Endothelial cell of umbilical vein (primary cell): ENCODE results near the gene RET. TPM values are rescaled to one million over a fixed set of nuclear protein-coding genes. Genes with fewer than 3 reads are reported as not detected.

Experiments used
- BruUV-seq: library from RNA; stranded (reverse); fragments of 400-500 nt; replicated peaks from 2 replicates; lab custom pipeline; 2021; lab: Mats Ljungman, UMichigan
- CTCF ChIA-PET: fragments of 300-600, 350-600 bp; sonication (Branson Sonifier 250); formaldehyde crosslinking; loops from one replicate; lab custom pipeline; 2021; ENCODE audit warnings: antibody characterized with exemption, inconsistent platforms; lab: Charles Lee
- POLR2A ChIA-PET: fragments of 300-600, 350-600 bp; sonication (Branson Sonifier 250); formaldehyde crosslinking; loops from one replicate; lab custom pipeline; 2021; ENCODE audit warnings: antibody characterized with exemption, inconsistent platforms; lab: Charles Lee
- DNase-seq: peaks from one replicate; pipeline ENCODE4 v3.0.0-alpha.2; 2011; ENCODE audit warnings: low read depth, low spot score
- FAIRE-seq: peaks from 2 replicates; lab custom pipeline; 2011; peaks lifted over from hg19 to GRCh38; lab: Jason Lieb, UNC
- H2AFZ ChIP-seq: 2 replicates; pipeline ENCODE4 v1.6.0; 2012; ENCODE audit warnings: low read depth, low read length, control low read depth, inconsistent platforms
- H3K27ac ChIP-seq: 2 replicates; pipeline ENCODE4 v1.5.1; 2011; ENCODE audit warnings: low read depth, mild to moderate bottlenecking, control low read depth, low read length, moderate library complexity; ENCODE audit not compliant: insufficient read depth
- H3K27me3 ChIP-seq, 2 experiments: 2 replicates each; pipeline versions ENCODE4 v1.6.0 to v1.6.1; 2011; ENCODE audit warnings: low read length in 2 of 2, mixed read lengths in 1 of 2; ENCODE audit not compliant: control insufficient read depth in 2 of 2, insufficient read depth in 2 of 2
- H3K36me3 ChIP-seq, 2 experiments: 2 replicates in 1 of 2; 3 replicates in 1 of 2; pipeline ENCODE4 v1.5.1; 2011; ENCODE audit warnings: low read length in 2 of 2, mild to moderate bottlenecking in 1 of 2, moderate library complexity in 1 of 2; ENCODE audit not compliant: control insufficient read depth in 2 of 2, insufficient read depth in 2 of 2; ENCODE audit errors: extremely low read depth in 1 of 2
- H3K4me1 ChIP-seq: 3 replicates; pipeline ENCODE4 v1.5.1; 2011; ENCODE audit warnings: mild to moderate bottlenecking, low read length; ENCODE audit not compliant: control insufficient read depth, insufficient read depth; ENCODE audit errors: extremely low read depth
- H3K4me2 ChIP-seq: 2 replicates; pipeline ENCODE4 v1.6.1; 2011; ENCODE audit warnings: low read length, control low read depth, mixed read lengths; ENCODE audit not compliant: insufficient read depth
- H3K4me3 ChIP-seq, 3 experiments: fragments of 200-600 bp in 1 of 3; sonication (generic), shearing (Covaris generic) in 1 of 3; replicated peaks in 1 of 3; 2 replicates each; pipeline ENCODE4 v1.5.1; 2011 to 2016; ENCODE audit warnings: control low read depth in 3 of 3, low read length in 3 of 3, mild to moderate bottlenecking in 2 of 3, inconsistent platforms in 1 of 3, low read depth in 1 of 3, moderate library complexity in 1 of 3; ENCODE audit not compliant: insufficient read depth in 1 of 3
- H3K79me2 ChIP-seq: 2 replicates; pipeline ENCODE4 v1.6.0; 2012; ENCODE audit warnings: low read length, inconsistent platforms; ENCODE audit not compliant: control insufficient read depth, insufficient read depth
- H3K9ac ChIP-seq: replicated peaks from 2 replicates; pipeline ENCODE3; 2011; ENCODE audit warnings: low read length, control low read depth; ENCODE audit not compliant: insufficient read depth; ENCODE audit errors: extremely low read depth
- H3K9me1 ChIP-seq: replicated peaks from 3 replicates; pipeline ENCODE4 v1.6.0; 2011; ENCODE audit warnings: mild to moderate bottlenecking, low read length; ENCODE audit not compliant: control insufficient read depth, insufficient read depth; ENCODE audit errors: extremely low read depth
- H3K9me3 ChIP-seq: replicated peaks from 2 replicates; pipeline ENCODE4 v1.5.1; 2012; ENCODE audit warnings: low read length, inconsistent platforms; ENCODE audit not compliant: control insufficient read depth, insufficient read depth
- H4K20me1 ChIP-seq: replicated peaks from 2 replicates; pipeline ENCODE3; 2011; ENCODE audit warnings: mild to moderate bottlenecking, low read length; ENCODE audit not compliant: control insufficient read depth, insufficient read depth; ENCODE audit errors: extremely low read depth
- CTCF ChIP-seq, 2 donors: IDR thresholded peaks; 1 replicate in 1 of 2; 2 replicates in 1 of 2; pipeline ENCODE4 v1.5.1; 2011; ENCODE audit warnings: low read length in 2 of 2, mild to moderate bottlenecking in 2 of 2, moderate library complexity in 2 of 2, control low read depth in 1 of 2, inconsistent platforms in 1 of 2, low read depth in 1 of 2; ENCODE audit not compliant: insufficient read depth in 1 of 2; ENCODE audit errors: extremely low read depth in 1 of 2
- EZH2 ChIP-seq: IDR thresholded peaks from 2 replicates; pipeline ENCODE4 v1.6.1; 2012; ENCODE audit warnings: borderline replicate concordance, low read depth, mild to moderate bottlenecking, moderate library complexity, low read length, inconsistent platforms; ENCODE audit not compliant: severe bottlenecking
- FOS ChIP-seq: IDR thresholded peaks from 2 replicates; pipeline ENCODE4 v1.6.1; 2011; ENCODE audit warnings: mild to moderate bottlenecking, low read length, moderate library complexity, borderline replicate concordance; ENCODE audit not compliant: insufficient read depth
- GATA2 ChIP-seq: IDR thresholded peaks from 2 replicates; pipeline ENCODE4 v1.7.0; 2011; ENCODE audit warnings: low read depth, mild to moderate bottlenecking, moderate library complexity, mixed read lengths, low read length; ENCODE audit not compliant: insufficient read length, insufficient read depth
- JUN ChIP-seq: IDR thresholded peaks from 2 replicates; pipeline ENCODE4 v1.6.1; 2011; ENCODE audit warnings: borderline replicate concordance, low read depth; ENCODE audit not compliant: insufficient read length, insufficient read depth
- MAX ChIP-seq: IDR thresholded peaks from 2 replicates; pipeline ENCODE4 v1.6.1; 2011; ENCODE audit not compliant: insufficient read depth, insufficient read length
- MYC ChIP-seq: IDR thresholded peaks from one replicate; pipeline ENCODE4 v1.6.1; 2011; ENCODE audit warnings: mild to moderate bottlenecking, low read depth, low read length
- POLR2A ChIP-seq: IDR thresholded peaks from 2 replicates; pipeline ENCODE4 v1.6.1; 2012; ENCODE audit warnings: low read depth, mild to moderate bottlenecking, control low read depth, low read length
- POLR2AphosphoS5 ChIP-seq: IDR thresholded peaks from 2 replicates; pipeline ENCODE4 v1.6.1; 2012; ENCODE audit warnings: low read depth, mild to moderate bottlenecking, control low read depth, low read length, moderate library complexity; ENCODE audit not compliant: insufficient read depth
- dilution Hi-C: fragments of 300-500 bp; cut with MboI; formaldehyde crosslinking; loops from one replicate; pipeline ENCODE4 v1.15.0; 2019; ENCODE audit warnings: low sequenced_read_pairs; ENCODE audit not compliant: extremely low pct_ligation_motif_present
- intact Hi-C: fragments of 100-400 bp; cut with micrococcal nuclease; formaldehyde crosslinking; loops from one replicate; pipeline ENCODE4 v1.10.0; 2022
- polyA plus RNA-seq, 4 experiments: library from polyadenylated mRNA; depleted of rRNA in 3 of 4; stranded (reverse) in 3 of 4; unstranded in 1 of 4; fragments of >200 nt; gene quantifications; 2 replicates each; pipeline versions ENCODE4 v1.2.1 to v1.2.3, GENCODE V29; 2011 to 2012; ENCODE audit warnings: missing spikeins in 1 of 4
- total RNA-seq: library from RNA; stranded (reverse); gene quantifications from 2 replicates; pipeline ENCODE4 v1.2.3, GENCODE V29; 2021

The RET gene
- total and polyA plus RNA-seq, 2 donors (not counting 3 experiments of a cell fraction or from before 2014, with no cell fraction given): 0.04 to 0.22 TPM

DNA sequence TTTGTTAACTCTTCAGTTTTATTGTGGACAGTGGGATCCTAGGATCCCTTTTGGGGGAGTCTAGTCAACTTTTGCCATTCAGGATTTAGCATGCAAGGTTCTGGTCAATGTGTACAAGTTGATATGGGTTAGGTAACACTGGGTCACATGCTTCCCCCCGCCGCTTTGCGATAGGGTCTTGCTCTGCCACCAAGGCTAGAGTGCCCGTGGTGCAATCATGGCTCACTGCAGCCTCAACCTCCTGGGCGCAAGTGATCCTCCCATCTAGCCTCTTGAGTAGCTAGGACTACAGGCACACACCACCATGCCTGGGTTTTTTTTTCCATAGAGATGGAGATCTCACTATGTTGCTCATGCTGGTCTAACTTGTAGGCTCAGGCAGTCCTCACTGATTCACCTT lies 58.2 kb downstream of the RET start:
- no peaks in the 10 kb centered on the region for H4K20me1 ChIP-seq
- TF ChIP-seq EZH2: no peak
- no peak for TF ChIP-seq FOS
- TF ChIP-seq MAX: no peak
- TF ChIP-seq MYC: no peak
- no peak for TF ChIP-seq POLR2AphosphoS5
- no peak for TF ChIP-seq POLR2A
- TF ChIP-seq JUN: no peak
- no peak for TF ChIP-seq GATA2
- TF ChIP-seq CTCF (IDR thresholded peaks at IDR 0.05; ENCODE audit: extremely low read depth in 1 of 2, insufficient read depth in 1 of 2, low read depth in 1 of 2, low read length in 2 of 2): no peak
- no peak overlapping the region for H2AFZ ChIP-seq
- dilution Hi-C loops (no loop called here), intact Hi-C loops (loop anchor here (5.0 kb wide), 1 partner anchor 272 kb away; the partner anchor contains the start of gene HNRNPF)
- H3K4me1 ChIP-seq: peaks cover 13% of the 10 kb centered on the region
- H3K27me3 ChIP-seq: peaks cover 6 to 16% of the 10 kb centered on the region in 2 experiments
- H3K4me3 ChIP-seq: no peak overlapping the region
- H3K9me3 ChIP-seq: no peaks in the 10 kb centered on the region
- H3K9me1 ChIP-seq: no peaks in the 10 kb centered on the region
- ChIA-PET CTCF (no interaction called here), POLR2A (no interaction called here)
- H3K4me2 ChIP-seq: no peak overlapping the region
- H3K27ac ChIP-seq: no peak overlapping the region
- peaks cover 16% of the 10 kb centered on the region for H3K79me2 ChIP-seq
- no peaks in the 10 kb centered on the region for H3K36me3 ChIP-seq
- BruUV-seq: no TSS peak
- DNase-seq (no peak), FAIRE-seq (no peak)
- no peak overlapping the region for H3K9ac ChIP-seq
